Ovary (tissue), 9 donors: ENCODE measurements around the gene PNPLA2. TPM values are rescaled to one million over a fixed set of nuclear protein-coding genes. Genes with fewer than 3 reads are reported as not detected.

Experiments used
- DNase-seq, 5 donors: peaks; one replicate each; pipeline ENCODE4 v3.0.0-alpha.2; 2019 to 2020
- H3K27ac ChIP-seq, 2 donors: fragments of 200-600 bp; one replicate each; pipeline versions ENCODE4 v1.5.1 to v1.8.0; 2019 to 2022
- H3K27me3 ChIP-seq: fragments of 200-600 bp; one replicate; pipeline ENCODE4 v1.8.0; 2022
- H3K36me3 ChIP-seq: fragments of 200-600 bp; sonication (generic); one replicate; pipeline ENCODE4 v1.5.1; 2019
- H3K4me1 ChIP-seq: one replicate; pipeline ENCODE4 v1.8.1; 2013; ENCODE audit warnings: mild to moderate bottlenecking, moderate library complexity; ENCODE audit not compliant: insufficient read depth
- H3K4me3 ChIP-seq: fragments of 200-600 bp; sonication (generic); one replicate; pipeline ENCODE4 v1.5.1; 2017
- H3K9me3 ChIP-seq, 2 donors: fragments of 200-600 bp in 1 of 2; sonication (generic) in 1 of 2; one replicate each; pipeline versions ENCODE4 v1.5.1 to v1.8.1; 2013 to 2019; ENCODE audit warnings: mild to moderate bottlenecking in 1 of 2, moderate library complexity in 1 of 2
- CTCF ChIP-seq, 3 donors: fragments of 450-650 bp in 2 of 3; fragments of 200-600 bp in 1 of 3; IDR thresholded peaks; one replicate each; pipeline versions ENCODE4 v1.5.1 to v1.8.0; 2016 to 2022; ENCODE audit warnings: antibody characterized with exemption in 3 of 3, mild to moderate bottlenecking in 1 of 3
- EP300 ChIP-seq: sonication (generic); formaldehyde crosslinking; IDR thresholded peaks from one replicate; pipeline ENCODE4 v1.6.1; 2017; ENCODE audit warnings: antibody characterized with exemption
- POLR2A ChIP-seq: fragments of 450-650 bp; IDR thresholded peaks from one replicate; pipeline ENCODE4 v1.6.1; 2017; ENCODE audit warnings: antibody characterized with exemption, mild to moderate bottlenecking, moderate library complexity
- WGBS, 3 donors: extraction: QIAGEN DNeasy Blood & Tissue Kit in 1 of 3; methylation state at CpG; one replicate each; pipeline versions ENCODE4 v1.1.5 to v1.1.7; 2013 to 2017; 5-methylcytosine and 5-hydroxymethylcytosine counted together
- intact Hi-C, 4 donors: fragments of 100-400 bp; cut with DNase I; formaldehyde crosslinking; loops; one replicate each; pipeline versions ENCODE4 v1.11.0 to v1.15.1; 2022 to 2023
- polyA plus RNA-seq, 2 donors: library from polyadenylated mRNA; stranded (reverse); fragments of 200-250 nt in 1 of 2; fragments of 350-450 nt in 1 of 2; fragmentation: Illumina TruSeq in 1 of 2; extraction: RNeasy Lipid Tissue Mini Kit (QIAGEN cat#74804) in 1 of 2; gene quantifications; one replicate each; pipeline ENCODE4 v1.2.3, GENCODE V29; 2013 to 2014
- total RNA-seq, 7 donors: library from RNA; depleted of rRNA in 2 of 7; stranded (reverse); fragments of >200 nt in 2 of 7; fragmentation: NEBNext Ultra II Directional in 3 of 7; extraction: Animal tissue kit (Norgen Biotek cat#: 25700) in 3 of 7; gene quantifications; one replicate each; pipeline versions ENCODE4 v1.1.0 to v1.2.4, GENCODE V29; 2016 to 2023
- donor health status: DM: no; HTN: no; CAD: no; lungs with moderate emphysema.
- donor health status: DM: no; HTN: no; CAD: no.
- donor health status: Bipolar disorder and iron deficiency.
- donor health status: DM: yes; HTN: yes; CAD: no.
- donor health status: DM: no; HTN: no; CAD: no.
- donor health status: DM: yes; HTN: yes; CAD: no.

The PNPLA2 gene
- total and polyA plus RNA-seq, 9 donors = 12.9 to 98.2 (median 83.0) TPM

GRCh38 chr11:844693-845644, 26.3 kb downstream of the PNPLA2 start:
- Histone ChIP-seq H3K4me3 (peak overlapping the region; percentile 49), H3K4me1 (peaks cover 32% of the 10 kb centered on the region), H3K27me3 (no peaks in the 10 kb centered on the region), H3K36me3 (no peaks in the 10 kb centered on the region), H3K9me3 (no peaks in the 10 kb centered on the region), H3K27ac (peak overlapping the region; percentile 74 to 92)
- WGBS, 3 donors = 11 to 16% (median 15%) methylated on average over 28 to 31 of the region's 31 CpGs
- TF ChIP-seq CTCF (IDR thresholded peaks at IDR 0.05) = no peak
- no peak for TF ChIP-seq EP300
- peak; percentile 18 for TF ChIP-seq POLR2A
- DNase-seq = peak; percentile 95 to 97 (median 95)
- intact Hi-C loops = loop anchor here in 1 of 4 donors (5.0 to 10.0 kb wide), 2 partner anchors 38 to 620 kb away; partner anchors contain the start of genes PIDD1 and RPLP2

DNA sequence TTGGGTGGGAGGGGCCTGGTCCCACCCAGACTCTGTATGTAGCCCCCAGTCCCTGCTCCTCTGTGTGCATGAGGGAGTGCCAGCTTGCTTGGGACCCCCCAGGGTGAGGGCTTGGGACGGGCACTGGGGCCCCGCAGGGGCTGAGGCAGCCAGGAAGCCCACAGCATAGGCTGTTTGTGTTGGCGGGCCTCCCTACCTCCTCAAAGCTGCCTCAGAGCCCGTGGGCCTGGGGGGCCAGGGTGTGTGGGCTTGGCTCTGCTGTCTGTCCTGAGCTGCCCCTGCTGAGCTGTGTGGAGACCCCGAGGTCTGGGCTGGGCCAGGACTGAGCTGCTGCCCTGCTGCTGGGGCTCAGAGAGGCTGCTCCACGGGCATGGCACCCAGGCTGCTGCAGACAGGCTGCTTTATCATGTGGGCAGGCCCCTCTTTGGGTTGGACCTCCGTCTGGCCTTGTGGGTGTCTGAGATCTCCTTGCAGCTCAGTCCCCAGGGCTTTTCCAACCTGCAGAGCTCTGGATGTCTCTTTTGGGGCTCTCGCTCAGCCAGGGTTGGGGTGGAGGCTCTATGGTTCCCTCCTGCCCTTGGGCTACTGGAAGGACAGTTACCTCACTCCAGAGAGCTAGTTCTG, 27.3 kb downstream of the PNPLA2 start:
- H3K4me1 ChIP-seq = peaks cover 32% of the 10 kb centered on the region
- no peaks in the 10 kb centered on the region for H3K27me3 ChIP-seq
- WGBS, 3 donors = 27 to 31% (median 30%) methylated on average over 7 to 8 of the region's 8 CpGs
- DNase-seq = no peak
- no peaks in the 10 kb centered on the region for H3K9me3 ChIP-seq
- H3K36me3 ChIP-seq = no peaks in the 10 kb centered on the region
- H3K27ac ChIP-seq = peak overlapping the region; percentile 74 to 92
- TF ChIP-seq EP300 = no peak
- no peak for TF ChIP-seq POLR2A
- no peak for TF ChIP-seq CTCF (IDR thresholded peaks at IDR 0.05)
- no peak overlapping the region for H3K4me3 ChIP-seq
- intact Hi-C loops = loop anchor here in 1 of 4 donors (10.0 kb wide), 1 partner anchor 619 kb away; no protein-coding TSS in a partner anchor

GRCh38 chr11:846496-847098, 27.9 kb downstream of the PNPLA2 start:
- Histone ChIP-seq H3K27me3 (no peaks in the 10 kb centered on the region), H3K4me1 (peaks cover 31% of the 10 kb centered on the region), H3K36me3 (no peaks in the 10 kb centered on the region), H3K27ac (peak overlapping the region; percentile 74 to 92), H3K4me3 (no peak overlapping the region), H3K9me3 (no peaks in the 10 kb centered on the region)
- intact Hi-C loops = loop anchor here in 1 of 4 donors (10.0 kb wide), 1 partner anchor 618 kb away; no protein-coding TSS in a partner anchor
- no peak for TF ChIP-seq POLR2A
- no peak for TF ChIP-seq CTCF (IDR thresholded peaks at IDR 0.05)
- no peak for TF ChIP-seq EP300
- DNase-seq = no peak
- 77 to 83% (median 81%) methylated on average over 11 of the region's 11 CpGs for WGBS, 3 donors

DNA sequence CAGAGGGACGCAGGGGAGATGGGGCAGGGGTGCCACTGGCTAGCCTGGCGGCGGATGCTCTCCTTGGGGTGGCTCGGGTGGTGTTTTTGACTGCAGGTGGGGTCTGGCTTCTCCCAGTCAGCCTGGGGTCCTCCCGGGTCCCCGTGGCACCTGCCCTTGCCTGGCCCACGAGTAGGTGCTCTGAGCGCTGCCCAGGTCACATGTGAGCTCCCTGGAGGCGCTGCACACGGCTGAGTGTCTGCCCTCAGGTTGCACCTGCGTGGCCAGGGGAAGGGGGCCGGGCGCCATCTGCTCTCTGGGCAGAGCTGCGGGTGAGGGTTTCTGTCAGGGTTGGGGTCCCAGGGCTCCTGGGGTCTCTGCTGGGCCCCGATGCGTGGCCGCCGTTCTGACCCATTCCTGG, 29.2 kb downstream of the PNPLA2 start:
- TF ChIP-seq EP300 = no peak
- TF ChIP-seq CTCF (IDR thresholded peaks at IDR 0.05) = no peak
- Histone ChIP-seq H3K27me3 (no peaks in the 10 kb centered on the region), H3K9me3 (no peaks in the 10 kb centered on the region), H3K4me1 (peaks cover 31% of the 10 kb centered on the region), H3K4me3 (no peak overlapping the region), H3K27ac (no peak overlapping the region), H3K36me3 (no peaks in the 10 kb centered on the region)
- no peak for DNase-seq
- 88 to 96% (median 89%) methylated on average over 11 to 18 of the region's 18 CpGs for WGBS, 3 donors
- intact Hi-C loops = loop anchor here in 1 of 4 donors (10.0 kb wide), 1 partner anchor 617 kb away; no protein-coding TSS in a partner anchor
